B cell (primary cell): Measurements from ENCODE around the gene RAI1. TPM values are rescaled to one million over a fixed set of nuclear protein-coding genes. Genes with fewer than 3 reads are reported as not detected.
A peak's percentile ranks its signal among the peaks of the same experiment; 100 is the strongest.

Experiments
- ATAC-seq: fragments of 200-7000 bp; cut with Tn5 transposase; one replicate; pipeline ENCODE4 v1.10.0; 2021; ENCODE audit warnings: low read depth, mild to moderate bottlenecking, moderate number of reproducible peaks, moderate library complexity
- CTCF ChIA-PET: fragments of 350-600 bp; sonication (Branson Sonifier 250); formaldehyde crosslinking; loops from one replicate; lab custom pipeline; 2021; ENCODE audit warnings: antibody characterized with exemption, inconsistent platforms; lab: Charles Lee
- POLR2A ChIA-PET: fragments of 350-600 bp; sonication (Branson Sonifier 250); formaldehyde crosslinking; loops from one replicate; lab custom pipeline; 2021; ENCODE audit warnings: antibody characterized with exemption; lab: Charles Lee
- DNase-seq: peaks from one replicate; pipeline ENCODE4 v3.0.0; 2013
- H2AFZ ChIP-seq: 2 replicates; pipeline ENCODE4 v1.6.1; 2012; ENCODE audit warnings: mild to moderate bottlenecking, low read depth, low read length; ENCODE audit not compliant: insufficient read depth, poor library complexity, severe bottlenecking
- H3K27ac ChIP-seq, 2 donors: 1 replicate in 1 of 2; 2 replicates in 1 of 2; pipeline ENCODE4 v1.5.1; 2012 to 2013; ENCODE audit warnings: low read length in 2 of 2, mild to moderate bottlenecking in 2 of 2, moderate library complexity in 1 of 2
- H3K27me3 ChIP-seq, 4 experiments: fragments of 200-600 bp in 1 of 4; sonication (generic) in 1 of 4; replicated peaks in 1 of 4; 1 replicate in 2 of 4; 2 replicates in 2 of 4; pipeline versions ENCODE4 v1.6.1 to v1.7.0; 2013 to 2016; ENCODE audit warnings: low read length in 3 of 4, mild to moderate bottlenecking in 2 of 4, mixed read lengths in 1 of 4, moderate library complexity in 1 of 4; ENCODE audit not compliant: insufficient read depth in 4 of 4, control insufficient read depth in 3 of 4; ENCODE audit errors: control extremely low read depth in 1 of 4
- H3K36me3 ChIP-seq, 2 experiments: replicated peaks in 1 of 2; 1 replicate in 1 of 2; 2 replicates in 1 of 2; pipeline versions ENCODE4 v1.6.1 to v1.7.1; 2013; ENCODE audit warnings: low read length in 1 of 2; ENCODE audit not compliant: insufficient read depth in 2 of 2, control insufficient read depth in 1 of 2; ENCODE audit errors: control extremely low read depth in 1 of 2, extremely low read depth in 1 of 2
- H3K4me1 ChIP-seq, 2 donors: fragments of 200-600 bp in 1 of 2; sonication (generic) in 1 of 2; 1 replicate in 1 of 2; 2 replicates in 1 of 2; pipeline versions ENCODE4 v1.5.1 to v1.6.1; 2013 to 2017; ENCODE audit warnings: low read length in 2 of 2; ENCODE audit not compliant: control insufficient read depth in 2 of 2, insufficient read depth in 2 of 2
- H3K4me2 ChIP-seq: replicated peaks from 2 replicates; pipeline ENCODE3; 2012; ENCODE audit warnings: mild to moderate bottlenecking, low read depth, low read length; ENCODE audit not compliant: poor library complexity, severe bottlenecking
- H3K4me3 ChIP-seq, 5 experiments: fragments of 200-600 bp in 1 of 5; sonication (generic) in 1 of 5; 1 replicate in 3 of 5; 2 replicates in 2 of 5; pipeline versions ENCODE4 v1.5.1 to v1.7.0; 2011 to 2016; ENCODE audit warnings: low read length in 4 of 5, mild to moderate bottlenecking in 4 of 5, low read depth in 2 of 5, control low read depth in 1 of 5, moderate library complexity in 1 of 5; ENCODE audit not compliant: insufficient read depth in 1 of 5; ENCODE audit errors: control extremely low read depth in 1 of 5, extremely low read depth in 1 of 5
- H3K79me2 ChIP-seq: fragments of 200-600 bp; sonication (generic); one replicate; pipeline ENCODE4 v1.6.0; 2016; ENCODE audit warnings: low read length; ENCODE audit not compliant: control insufficient read depth, insufficient read depth
- H3K9ac ChIP-seq: fragments of 200-600 bp; sonication (generic); 2 replicates; pipeline ENCODE4 v1.6.1; 2017; ENCODE audit warnings: mild to moderate bottlenecking, low read length, moderate library complexity
- H3K9me3 ChIP-seq, 3 donors: one replicate each; pipeline versions ENCODE4 v1.6.1 to v1.7.1; 2013; ENCODE audit warnings: low read length in 2 of 3; ENCODE audit not compliant: control insufficient read depth in 2 of 3, insufficient read depth in 1 of 3; ENCODE audit errors: control extremely low read depth in 1 of 3
- H4K20me1 ChIP-seq: 2 replicates; pipeline ENCODE4 v1.6.0; 2012; ENCODE audit warnings: mild to moderate bottlenecking, low read length; ENCODE audit not compliant: insufficient read depth, control insufficient read depth, poor library complexity, severe bottlenecking
- H3K27ac Mint-ChIP-seq: one replicate; pipeline ENCODE4 v1.8.0; 2021; ENCODE audit warnings: mixed read lengths
- H3K27me3 Mint-ChIP-seq: one replicate; pipeline ENCODE4 v1.8.0; 2021; ENCODE audit warnings: mixed read lengths
- H3K4me1 Mint-ChIP-seq: one replicate; pipeline ENCODE4 v1.8.0; 2021; ENCODE audit warnings: mixed read lengths
- H3K4me3 Mint-ChIP-seq: one replicate; pipeline ENCODE4 v1.8.0; 2021; ENCODE audit warnings: mixed read lengths
- H3K9me3 Mint-ChIP-seq: one replicate; pipeline ENCODE4 v1.8.0; 2022; ENCODE audit warnings: mixed read lengths; ENCODE audit not compliant: insufficient read depth
- EZH2 ChIP-seq: IDR thresholded peaks from 2 replicates; pipeline ENCODE4 v1.6.1; 2012; ENCODE audit warnings: borderline replicate concordance, low read depth, mild to moderate bottlenecking, moderate library complexity, low read length; ENCODE audit not compliant: insufficient read depth, poor library complexity, severe bottlenecking
- WGBS: methylation state at CpG from one replicate; pipeline ENCODE4 v1.1.5; 2013; ENCODE audit warnings: missing lambda C conversion rate; ENCODE audit not compliant: insufficient coverage; 5-methylcytosine and 5-hydroxymethylcytosine counted together
- intact Hi-C: fragments of 100-400 bp; cut with micrococcal nuclease; formaldehyde crosslinking; loops from one replicate; pipeline ENCODE4 v1.10.0; 2022
- polyA plus RNA-seq: library from polyadenylated mRNA; depleted of rRNA; stranded (reverse); fragments of >200 nt; gene quantifications from 2 replicates; pipeline ENCODE4 v1.2.3, GENCODE V29; 2012
- total RNA-seq, 2 donors: library from RNA; stranded (reverse); fragments of 120-200 nt in 1 of 2; gene quantifications; 1 replicate in 1 of 2; 2 replicates in 1 of 2; pipeline versions ENCODE4 v1.2.3 to v1.2.4, GENCODE V29; 2013 to 2022
- TF ChIP-seq, protein P1 (sequence below): fragments of 200-600 bp; IDR thresholded peaks from one replicate; pipeline ENCODE4 v1.8.0; 2022; ENCODE audit warnings: antibody characterized with exemption, mild to moderate bottlenecking

Gene RAI1
- total and polyA plus RNA-seq, 2 donors (not counting 1 experiment from before 2014, with no cell fraction given) = 4.7 to 34.0 TPM

DNA sequence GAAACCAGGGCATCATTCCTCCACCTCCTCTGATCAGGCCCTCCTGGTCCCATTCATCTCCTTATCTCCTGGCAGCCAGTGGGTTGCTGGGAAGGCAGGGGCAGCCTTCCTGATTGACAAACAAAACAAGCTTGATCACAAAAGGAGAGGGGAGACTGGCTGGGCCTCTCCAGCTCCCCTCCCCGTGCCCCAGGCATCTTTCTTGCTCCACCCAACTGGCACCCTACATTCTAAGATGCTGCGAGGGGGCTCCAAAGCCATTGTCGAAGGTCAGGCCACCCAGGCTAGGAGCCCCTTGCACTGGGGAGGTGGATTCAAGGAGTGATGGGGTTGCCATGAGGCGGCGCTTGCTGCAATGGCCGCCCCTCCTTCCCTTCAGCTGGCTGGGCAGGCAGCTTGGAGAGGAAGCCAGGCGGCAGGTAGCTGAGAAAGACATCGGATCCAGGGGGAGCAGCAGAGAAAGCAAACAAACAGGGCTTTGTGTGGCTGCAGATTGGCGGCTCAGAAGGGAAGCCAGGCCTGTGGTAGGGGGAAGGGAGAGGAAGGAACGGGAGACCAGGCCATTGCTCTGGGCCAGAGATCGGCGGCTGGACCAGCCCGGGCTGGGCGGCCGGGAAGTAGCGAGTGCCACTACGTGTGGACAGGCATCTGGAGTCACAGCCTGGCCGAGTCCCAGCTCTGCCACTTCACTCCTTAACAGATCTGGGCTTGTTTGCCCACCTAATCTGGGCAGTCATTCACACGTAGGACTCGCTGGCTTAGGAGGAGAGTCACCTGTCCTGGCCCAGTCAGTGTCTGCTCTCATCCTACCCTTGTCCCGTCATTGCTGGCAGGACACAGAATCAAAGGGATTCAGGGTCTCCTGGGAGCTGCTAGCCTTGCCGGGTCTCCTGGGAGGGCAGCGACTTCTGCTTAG, 12.3 kb downstream of the RAI1 start:
- peaks cover 48 to 52% of the 10 kb centered on the region in 2 donors for H3K4me1 ChIP-seq
- peak overlapping the region; percentile 89 for H3K9ac ChIP-seq
- H3K4me3 Mint-ChIP-seq = peak overlapping the region; percentile 95
- peaks cover 50% of the 10 kb centered on the region for H3K4me1 Mint-ChIP-seq
- POLR2A ChIA-PET = interaction anchor here (1.8 kb wide), 1 partner anchor 11 kb away, joined by 11 read pairs; no protein-coding TSS in a partner anchor
- no peaks in the 10 kb centered on the region for H3K36me3 ChIP-seq
- peak; percentile 29 for DNase-seq
- H3K9me3 Mint-ChIP-seq = no peaks in the 10 kb centered on the region
- WGBS = 24% methylated on average over 21 of the region's 23 CpGs
- peaks cover 71% of the 10 kb centered on the region for H3K79me2 ChIP-seq
- intact Hi-C loops = loop anchor here (1.0 to 5.0 kb wide), 3 partner anchors 34 to 144 kb away; partner anchors contain the start of gene SREBF1
- H2AFZ ChIP-seq = peak overlapping the region; percentile 82
- peak overlapping the region; percentile 88 to 94 for H3K27ac ChIP-seq
- CTCF ChIA-PET = interaction anchor here (1.0 to 3.2 kb wide), 3 partner anchors 11 to 167 kb away, joined by 3 to 14 read pairs (median 6); no protein-coding TSS in a partner anchor
- no peaks in the 10 kb centered on the region for H3K27me3 ChIP-seq
- peak overlapping the region in 4 of 5 experiments; percentile 26 to 90 (median 74) for H3K4me3 ChIP-seq
- peak overlapping the region; percentile 90 for H3K4me2 ChIP-seq
- no peaks in the 10 kb centered on the region for H4K20me1 ChIP-seq
- peak overlapping the region; percentile 98 for H3K27ac Mint-ChIP-seq
- no peaks in the 10 kb centered on the region for H3K27me3 Mint-ChIP-seq
- H3K9me3 ChIP-seq = no peaks in the 10 kb centered on the region
- no peak for ATAC-seq
- TF ChIP-seq EZH2 = no peak
- TF ChIP-seq, protein P1, sequence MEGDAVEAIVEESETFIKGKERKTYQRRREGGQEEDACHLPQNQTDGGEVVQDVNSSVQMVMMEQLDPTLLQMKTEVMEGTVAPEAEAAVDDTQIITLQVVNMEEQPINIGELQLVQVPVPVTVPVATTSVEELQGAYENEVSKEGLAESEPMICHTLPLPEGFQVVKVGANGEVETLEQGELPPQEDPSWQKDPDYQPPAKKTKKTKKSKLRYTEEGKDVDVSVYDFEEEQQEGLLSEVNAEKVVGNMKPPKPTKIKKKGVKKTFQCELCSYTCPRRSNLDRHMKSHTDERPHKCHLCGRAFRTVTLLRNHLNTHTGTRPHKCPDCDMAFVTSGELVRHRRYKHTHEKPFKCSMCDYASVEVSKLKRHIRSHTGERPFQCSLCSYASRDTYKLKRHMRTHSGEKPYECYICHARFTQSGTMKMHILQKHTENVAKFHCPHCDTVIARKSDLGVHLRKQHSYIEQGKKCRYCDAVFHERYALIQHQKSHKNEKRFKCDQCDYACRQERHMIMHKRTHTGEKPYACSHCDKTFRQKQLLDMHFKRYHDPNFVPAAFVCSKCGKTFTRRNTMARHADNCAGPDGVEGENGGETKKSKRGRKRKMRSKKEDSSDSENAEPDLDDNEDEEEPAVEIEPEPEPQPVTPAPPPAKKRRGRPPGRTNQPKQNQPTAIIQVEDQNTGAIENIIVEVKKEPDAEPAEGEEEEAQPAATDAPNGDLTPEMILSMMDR = no peak
